H1 (cell line): Measurements from ENCODE around the gene ARHGAP1. TPM values are rescaled to one million over a fixed set of nuclear protein-coding genes. Genes with fewer than 3 reads are reported as not detected.

Source experiments
- CTCF ChIA-PET: fragments of 300-600 bp; sonication (Branson Sonifier 250); formaldehyde crosslinking; loops from one replicate; lab custom pipeline; 2021; ENCODE audit not compliant: partially characterized antibody; lab: Charles Lee
- POLR2A ChIA-PET: fragments of 300-600 bp; sonication (Branson Sonifier 250); formaldehyde crosslinking; loops from one replicate; lab custom pipeline; 2021; ENCODE audit warnings: inconsistent platforms; ENCODE audit not compliant: partially characterized antibody; lab: Charles Lee
- DNase-seq, 2 experiments: peaks; one replicate each; pipeline versions ENCODE4 v3.0.0 to v3.0.0-alpha.2; 2010 to 2022; ENCODE audit warnings: low spot score in 2 of 2, low read depth in 1 of 2, mixed read lengths in 1 of 2
- FAIRE-seq: peaks from 2 replicates; lab custom pipeline; 2011; peaks lifted over from hg19 to GRCh38; lab: Jason Lieb, UNC
- H2AFZ ChIP-seq: 2 replicates; pipeline ENCODE4 v1.8.1; 2012; ENCODE audit warnings: low read length, inconsistent platforms
- H2AK5ac ChIP-seq: 2 replicates; pipeline ENCODE4 v1.6.1; 2013; ENCODE audit warnings: low read depth, low read length
- H2BK120ac ChIP-seq: replicated peaks from 2 replicates; pipeline ENCODE3; 2013; ENCODE audit warnings: low read depth, low read length, inconsistent platforms
- H2BK12ac ChIP-seq: 2 replicates; pipeline ENCODE4 v1.6.1; 2013; ENCODE audit warnings: low read depth, low read length
- H2BK15ac ChIP-seq: 2 replicates; pipeline ENCODE4 v1.6.1; 2013; ENCODE audit warnings: low read length
- H2BK20ac ChIP-seq: 2 replicates; pipeline ENCODE4 v1.6.1; 2013; ENCODE audit warnings: low read length
- H2BK5ac ChIP-seq: 2 replicates; pipeline ENCODE4 v1.6.1; 2013; ENCODE audit warnings: low read depth, low read length
- H3K14ac ChIP-seq: 2 replicates; pipeline ENCODE4 v1.6.1; 2013; ENCODE audit warnings: inconsistent platforms; ENCODE audit not compliant: insufficient read length
- H3K18ac ChIP-seq: 2 replicates; pipeline ENCODE4 v1.6.1; 2013; ENCODE audit warnings: low read length; ENCODE audit errors: extremely low read depth
- H3K23ac ChIP-seq: 2 replicates; pipeline ENCODE4 v1.6.1; 2013; ENCODE audit warnings: inconsistent platforms; ENCODE audit not compliant: insufficient read length
- H3K23me2 ChIP-seq: 2 replicates; pipeline ENCODE4 v1.6.1; 2013; ENCODE audit warnings: low read depth, low read length
- H3K27ac ChIP-seq: 2 replicates; pipeline ENCODE4 v1.6.1; 2011; ENCODE audit warnings: low read depth, low read length, inconsistent platforms
- H3K27me3 ChIP-seq, 4 experiments: replicated peaks in 1 of 4; 1 replicate in 1 of 4; 2 replicates in 3 of 4; pipeline versions ENCODE4 v1.6.1 to v1.8.1; 2011 to 2013; ENCODE audit warnings: low read length in 3 of 4, mild to moderate bottlenecking in 3 of 4, inconsistent platforms in 2 of 4, mixed read lengths in 2 of 4, moderate library complexity in 1 of 4; ENCODE audit not compliant: control insufficient read depth in 3 of 4, insufficient read depth in 3 of 4; ENCODE audit errors: extremely low read depth in 1 of 4
- H3K36me3 ChIP-seq, 4 experiments: 2 replicates each; pipeline versions ENCODE4 v1.6.1 to v1.8.1; 2011 to 2013; ENCODE audit warnings: mild to moderate bottlenecking in 4 of 4, low read length in 3 of 4, moderate library complexity in 2 of 4, control low read depth in 1 of 4, inconsistent platforms in 1 of 4; ENCODE audit not compliant: insufficient read depth in 4 of 4, control insufficient read depth in 2 of 4
- H3K4ac ChIP-seq: replicated peaks from 2 replicates; pipeline ENCODE3; 2013; ENCODE audit warnings: low read length, low read depth, mixed read lengths, inconsistent platforms; ENCODE audit not compliant: insufficient read length
- H3K4me1 ChIP-seq, 4 experiments: replicated peaks in 1 of 4; 1 replicate in 1 of 4; 2 replicates in 3 of 4; pipeline versions ENCODE4 v1.6.1 to v1.8.1; 2011 to 2013; ENCODE audit warnings: low read length in 3 of 4, inconsistent platforms in 2 of 4, mixed read lengths in 1 of 4; ENCODE audit not compliant: insufficient read depth in 4 of 4, control insufficient read depth in 3 of 4
- H3K4me2 ChIP-seq, 2 experiments: 2 replicates each; pipeline versions ENCODE4 v1.6.1 to v1.8.1; 2011 to 2013; ENCODE audit warnings: low read depth in 2 of 2, low read length in 2 of 2, control low read depth in 1 of 2, inconsistent platforms in 1 of 2, mild to moderate bottlenecking in 1 of 2; ENCODE audit not compliant: insufficient read depth in 1 of 2
- H3K4me3 ChIP-seq, 4 experiments: fragments of 200-600, 300-600 bp in 1 of 4; sonication (generic), shearing (Covaris generic), sonication (Bioruptor Twin) in 1 of 4; 2 replicates each; pipeline versions ENCODE4 v1.5.1 to v1.8.1; 2011 to 2016; ENCODE audit warnings: low read length in 4 of 4, low read depth in 3 of 4, control low read depth in 2 of 4, inconsistent platforms in 2 of 4, mild to moderate bottlenecking in 2 of 4, mixed read lengths in 1 of 4, moderate library complexity in 1 of 4; ENCODE audit not compliant: insufficient read depth in 2 of 4; ENCODE audit errors: extremely low read depth in 1 of 4
- H3K56ac ChIP-seq: replicated peaks from 2 replicates; pipeline ENCODE3; 2013; ENCODE audit warnings: low read depth, mild to moderate bottlenecking, mixed read lengths, low read length, inconsistent platforms; ENCODE audit not compliant: insufficient read length
- H3K79me1 ChIP-seq: 2 replicates; pipeline ENCODE4 v1.6.1; 2013; ENCODE audit warnings: low read depth, low read length, control low read depth
- H3K79me2 ChIP-seq, 2 experiments: 2 replicates each; pipeline versions ENCODE4 v1.6.1 to v1.8.1; 2012 to 2013; ENCODE audit warnings: low read length in 2 of 2, mild to moderate bottlenecking in 2 of 2, inconsistent platforms in 1 of 2; ENCODE audit not compliant: insufficient read depth in 2 of 2, control insufficient read depth in 1 of 2
- H3K9ac ChIP-seq, 4 experiments: replicated peaks in 1 of 4; 1 replicate in 1 of 4; 2 replicates in 3 of 4; pipeline versions ENCODE4 v1.6.1 to v1.8.1; 2011 to 2013; ENCODE audit warnings: low read depth in 3 of 4, low read length in 3 of 4, control low read depth in 2 of 4, mild to moderate bottlenecking in 2 of 4, moderate library complexity in 2 of 4, inconsistent platforms in 1 of 4; ENCODE audit errors: extremely low read depth in 1 of 4
- H3K9me3 ChIP-seq, 2 experiments: 2 replicates each; pipeline versions ENCODE4 v1.6.1 to v1.8.1; 2012 to 2013; ENCODE audit warnings: mild to moderate bottlenecking in 2 of 2, moderate library complexity in 2 of 2, control low read depth in 1 of 2, inconsistent platforms in 1 of 2, low read depth in 1 of 2, low read length in 1 of 2, mixed read lengths in 1 of 2; ENCODE audit not compliant: insufficient read depth in 2 of 2
- H4K20me1 ChIP-seq, 2 experiments: replicated peaks in 1 of 2; 2 replicates each; pipeline versions ENCODE3 to v1.8.1; 2011 to 2013; ENCODE audit warnings: inconsistent platforms in 2 of 2, low read length in 2 of 2, mild to moderate bottlenecking in 1 of 2; ENCODE audit not compliant: insufficient read depth in 2 of 2, control insufficient read depth in 1 of 2
- H4K5ac ChIP-seq: 2 replicates; pipeline ENCODE4 v1.6.1; 2013; ENCODE audit warnings: low read length, low read depth, mixed read lengths, inconsistent platforms; ENCODE audit not compliant: insufficient read length
- H4K8ac ChIP-seq: 2 replicates; pipeline ENCODE4 v1.8.0; 2013; ENCODE audit warnings: mild to moderate bottlenecking, moderate library complexity, low read length, inconsistent platforms; ENCODE audit not compliant: insufficient read depth; ENCODE audit errors: extremely low read depth
- H4K91ac ChIP-seq: replicated peaks from 2 replicates; pipeline ENCODE3; 2013; ENCODE audit warnings: low read length, mixed read lengths, inconsistent platforms; ENCODE audit not compliant: insufficient read length
- MAX ChIP-seq: IDR thresholded peaks from 2 replicates; pipeline ENCODE4 v1.6.1; 2012; ENCODE audit warnings: inconsistent platforms
- SP4 ChIP-seq: IDR thresholded peaks from 2 replicates; pipeline ENCODE4 v1.6.1; 2012; ENCODE audit warnings: low read length, inconsistent platforms
- WGBS, 2 experiments: shearing (Covaris generic) in 1 of 2; methylation state at CpG; one replicate each; pipeline versions ENCODE4 v1.1.6 to v1.1.7; 2013 to 2015; ENCODE audit warnings: low lambda C conversion rate in 2 of 2, mixed read lengths in 2 of 2, inconsistent platforms in 1 of 2, low coverage in 1 of 2, missing lambda C conversion rate in 1 of 2; ENCODE audit not compliant: insufficient replicate concordance in 2 of 2, insufficient coverage in 1 of 2, insufficient read length in 1 of 2; ENCODE audit errors: extremely low coverage in 1 of 2, missing lambda C conversion rate in 1 of 2; 5-methylcytosine and 5-hydroxymethylcytosine counted together
- polyA plus RNA-seq, 7 experiments: library from polyadenylated mRNA; depleted of rRNA in 3 of 7; stranded (reverse) in 5 of 7; unstranded in 2 of 7; fragments of >200 nt in 5 of 7; fragments of 200-250 nt in 2 of 7; gene quantifications; 1 replicate in 5 of 7; 2 replicates in 1 of 7; 4 replicates in 1 of 7; pipeline versions ENCODE4 v1.2.1 to v1.2.3, GENCODE V29; 2011 to 2013; ENCODE audit warnings: missing spikeins in 2 of 7, mixed read lengths in 2 of 7
- total RNA-seq: library from RNA; stranded (reverse); fragmentation: NEBNext Ultra II Directional; extraction: Animal tissue kit (Norgen Biotek cat#: 25700); gene quantifications from 2 replicates; pipeline ENCODE4 v1.2.1, GENCODE V29; 2021

Gene ARHGAP1
- total and polyA plus RNA-seq, 2 of the 8 experiments (the other 6 are each of a cell fraction or from before 2014, with no cell fraction given) = 28.6 to 58.8 TPM

- Histone ChIP-seq H4K20me1 (peaks cover 0 to 1% of the 10 kb centered on the region in 2 experiments), H2BK12ac (no peak overlapping the region), H3K9me3 (no peaks in the 10 kb centered on the region), H2BK5ac (no peak overlapping the region), H3K4ac (no peak overlapping the region), H2AFZ (no peak overlapping the region), H3K36me3 (peaks cover 10 to 66% (median 39%) of the 10 kb centered on the region in 4 experiments), H3K23ac (no peak overlapping the region), H2BK20ac (no peak overlapping the region), H3K23me2 (no peaks in the 10 kb centered on the region), H4K91ac (no peak overlapping the region), H2AK5ac (no peak overlapping the region), H4K5ac (no peak overlapping the region), H3K4me3 (no peak overlapping the region), H3K14ac (no peak overlapping the region), H3K18ac (no peak overlapping the region), H3K79me1 (no peaks in the 10 kb centered on the region), H2BK15ac (no peak overlapping the region), H3K4me1 (no peaks in the 10 kb centered on the region), H3K56ac (no peak overlapping the region), H3K79me2 (no peaks in the 10 kb centered on the region), H2BK120ac (no peak overlapping the region), H3K9ac (no peak overlapping the region), H3K4me2 (no peak overlapping the region), H3K27ac (no peak overlapping the region), H3K27me3 (no peaks in the 10 kb centered on the region), H4K8ac (no peak overlapping the region)
- 89% methylated on average over 4 of the region's 4 CpGs; no CpG with 5 or more reads in 1 of the 2 experiments for WGBS, 2 experiments
- TF ChIP-seq MAX (no peak), SP4 (no peak)
- POLR2A ChIA-PET = interaction anchor here (1.4 kb wide), 1 partner anchor 11 kb away, joined by 3 read pairs; no protein-coding TSS in a partner anchor
- CTCF ChIA-PET = interaction anchor here (0.7 kb wide), 1 partner anchor 58 kb away, joined by 3 read pairs; no protein-coding TSS in a partner anchor
- DNase-seq = no peak
- no peak for FAIRE-seq
Observed at GRCh38 chr11:46655631-46656030, 44.8 kb downstream of the ARHGAP1 start.
